H1 (cell line): Measurements from ENCODE around the gene GRID2. TPM values are rescaled to one million over a fixed set of nuclear protein-coding genes. Genes with fewer than 3 reads are reported as not detected.

Experiments
- PHF8 ChIP-seq: fragments of 200-600 bp; sonication (generic); conservative IDR thresholded peaks from 2 replicates; pipeline ENCODE4 v1.7.1; 2012; ENCODE audit warnings: low read depth, mild to moderate bottlenecking, inconsistent platforms, low read length, moderate library complexity
- POLR2A ChIP-seq, 2 experiments: IDR thresholded peaks; 1 replicate in 1 of 2; 2 replicates in 1 of 2; pipeline ENCODE4 v1.6.1; 2011; ENCODE audit warnings: low read depth in 2 of 2, low read length in 2 of 2, mild to moderate bottlenecking in 2 of 2; ENCODE audit errors: control extremely low read depth in 1 of 2
- POLR2AphosphoS5 ChIP-seq: IDR thresholded peaks from 2 replicates; pipeline ENCODE4 v1.6.1; 2011; ENCODE audit warnings: low read depth, low read length
- TAF7 ChIP-seq: optimal IDR thresholded peaks from 2 replicates; pipeline ENCODE3; 2011; ENCODE audit warnings: low read depth, mild to moderate bottlenecking, inconsistent platforms, low read length, moderate library complexity, borderline replicate concordance
- TBP ChIP-seq: IDR thresholded peaks from 2 replicates; pipeline ENCODE4 v1.6.1; 2011; ENCODE audit warnings: low read depth, low read length, improper control_type of control experiment
- polyA plus RNA-seq, 7 experiments: library from polyadenylated mRNA; depleted of rRNA in 3 of 7; stranded (reverse) in 5 of 7; unstranded in 2 of 7; fragments of >200 nt in 5 of 7; fragments of 200-250 nt in 2 of 7; gene quantifications; 1 replicate in 5 of 7; 2 replicates in 1 of 7; 4 replicates in 1 of 7; pipeline versions ENCODE4 v1.2.1 to v1.2.3, GENCODE V29; 2011 to 2013; ENCODE audit warnings: missing spikeins in 2 of 7, mixed read lengths in 2 of 7
- total RNA-seq: library from RNA; stranded (reverse); fragmentation: NEBNext Ultra II Directional; extraction: Animal tissue kit (Norgen Biotek cat#: 25700); gene quantifications from 2 replicates; pipeline ENCODE4 v1.2.1, GENCODE V29; 2021
- TF ChIP-seq, protein P1 (sequence below): fragments of 300-600 bp; sonication (generic); IDR thresholded peaks from 2 replicates; pipeline ENCODE4 v1.7.1; 2012; ENCODE audit warnings: low read length, moderate library complexity, mild to moderate bottlenecking, inconsistent platforms; ENCODE audit not compliant: insufficient replicate concordance

The GRID2 gene
- total and polyA plus RNA-seq, 2 of the 8 experiments (the other 6 are each of a cell fraction or from before 2014, with no cell fraction given): 31.1 to 81.9 TPM

DNA sequence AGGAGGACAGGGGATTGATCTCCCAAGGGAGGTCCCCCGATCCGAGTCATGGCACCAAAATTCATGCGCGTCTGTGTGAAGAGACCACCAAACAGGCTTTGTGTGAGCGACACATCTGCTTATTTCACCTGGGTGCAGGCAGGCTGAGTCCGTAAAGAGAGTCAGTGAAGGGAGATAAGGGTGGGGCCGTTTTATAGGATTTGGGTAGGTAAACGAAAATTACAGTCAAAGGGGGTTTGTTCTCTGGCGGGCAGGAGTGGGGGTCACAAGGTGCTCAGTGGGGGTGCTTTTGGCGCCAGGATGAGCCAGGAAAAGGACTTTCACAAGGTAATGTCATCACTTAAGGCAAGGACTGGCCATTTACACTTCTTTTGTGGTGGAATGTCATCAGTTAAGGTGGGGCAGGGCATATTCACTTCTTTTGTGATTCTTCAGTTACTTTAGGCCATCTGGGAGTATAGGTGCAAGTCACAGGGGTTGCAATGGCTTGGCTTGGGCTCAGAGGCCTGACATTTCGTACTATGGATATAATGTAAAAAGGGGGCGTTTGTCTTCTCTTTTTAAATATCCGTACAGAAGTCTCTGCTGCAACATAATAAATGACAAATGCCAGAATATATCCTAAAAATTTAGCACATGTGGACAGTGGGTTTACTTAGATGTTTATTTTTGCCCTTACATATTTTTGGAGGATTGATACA lies 140.5 kb downstream of the GRID2 start (continued):
- TF ChIP-seq, protein P1, sequence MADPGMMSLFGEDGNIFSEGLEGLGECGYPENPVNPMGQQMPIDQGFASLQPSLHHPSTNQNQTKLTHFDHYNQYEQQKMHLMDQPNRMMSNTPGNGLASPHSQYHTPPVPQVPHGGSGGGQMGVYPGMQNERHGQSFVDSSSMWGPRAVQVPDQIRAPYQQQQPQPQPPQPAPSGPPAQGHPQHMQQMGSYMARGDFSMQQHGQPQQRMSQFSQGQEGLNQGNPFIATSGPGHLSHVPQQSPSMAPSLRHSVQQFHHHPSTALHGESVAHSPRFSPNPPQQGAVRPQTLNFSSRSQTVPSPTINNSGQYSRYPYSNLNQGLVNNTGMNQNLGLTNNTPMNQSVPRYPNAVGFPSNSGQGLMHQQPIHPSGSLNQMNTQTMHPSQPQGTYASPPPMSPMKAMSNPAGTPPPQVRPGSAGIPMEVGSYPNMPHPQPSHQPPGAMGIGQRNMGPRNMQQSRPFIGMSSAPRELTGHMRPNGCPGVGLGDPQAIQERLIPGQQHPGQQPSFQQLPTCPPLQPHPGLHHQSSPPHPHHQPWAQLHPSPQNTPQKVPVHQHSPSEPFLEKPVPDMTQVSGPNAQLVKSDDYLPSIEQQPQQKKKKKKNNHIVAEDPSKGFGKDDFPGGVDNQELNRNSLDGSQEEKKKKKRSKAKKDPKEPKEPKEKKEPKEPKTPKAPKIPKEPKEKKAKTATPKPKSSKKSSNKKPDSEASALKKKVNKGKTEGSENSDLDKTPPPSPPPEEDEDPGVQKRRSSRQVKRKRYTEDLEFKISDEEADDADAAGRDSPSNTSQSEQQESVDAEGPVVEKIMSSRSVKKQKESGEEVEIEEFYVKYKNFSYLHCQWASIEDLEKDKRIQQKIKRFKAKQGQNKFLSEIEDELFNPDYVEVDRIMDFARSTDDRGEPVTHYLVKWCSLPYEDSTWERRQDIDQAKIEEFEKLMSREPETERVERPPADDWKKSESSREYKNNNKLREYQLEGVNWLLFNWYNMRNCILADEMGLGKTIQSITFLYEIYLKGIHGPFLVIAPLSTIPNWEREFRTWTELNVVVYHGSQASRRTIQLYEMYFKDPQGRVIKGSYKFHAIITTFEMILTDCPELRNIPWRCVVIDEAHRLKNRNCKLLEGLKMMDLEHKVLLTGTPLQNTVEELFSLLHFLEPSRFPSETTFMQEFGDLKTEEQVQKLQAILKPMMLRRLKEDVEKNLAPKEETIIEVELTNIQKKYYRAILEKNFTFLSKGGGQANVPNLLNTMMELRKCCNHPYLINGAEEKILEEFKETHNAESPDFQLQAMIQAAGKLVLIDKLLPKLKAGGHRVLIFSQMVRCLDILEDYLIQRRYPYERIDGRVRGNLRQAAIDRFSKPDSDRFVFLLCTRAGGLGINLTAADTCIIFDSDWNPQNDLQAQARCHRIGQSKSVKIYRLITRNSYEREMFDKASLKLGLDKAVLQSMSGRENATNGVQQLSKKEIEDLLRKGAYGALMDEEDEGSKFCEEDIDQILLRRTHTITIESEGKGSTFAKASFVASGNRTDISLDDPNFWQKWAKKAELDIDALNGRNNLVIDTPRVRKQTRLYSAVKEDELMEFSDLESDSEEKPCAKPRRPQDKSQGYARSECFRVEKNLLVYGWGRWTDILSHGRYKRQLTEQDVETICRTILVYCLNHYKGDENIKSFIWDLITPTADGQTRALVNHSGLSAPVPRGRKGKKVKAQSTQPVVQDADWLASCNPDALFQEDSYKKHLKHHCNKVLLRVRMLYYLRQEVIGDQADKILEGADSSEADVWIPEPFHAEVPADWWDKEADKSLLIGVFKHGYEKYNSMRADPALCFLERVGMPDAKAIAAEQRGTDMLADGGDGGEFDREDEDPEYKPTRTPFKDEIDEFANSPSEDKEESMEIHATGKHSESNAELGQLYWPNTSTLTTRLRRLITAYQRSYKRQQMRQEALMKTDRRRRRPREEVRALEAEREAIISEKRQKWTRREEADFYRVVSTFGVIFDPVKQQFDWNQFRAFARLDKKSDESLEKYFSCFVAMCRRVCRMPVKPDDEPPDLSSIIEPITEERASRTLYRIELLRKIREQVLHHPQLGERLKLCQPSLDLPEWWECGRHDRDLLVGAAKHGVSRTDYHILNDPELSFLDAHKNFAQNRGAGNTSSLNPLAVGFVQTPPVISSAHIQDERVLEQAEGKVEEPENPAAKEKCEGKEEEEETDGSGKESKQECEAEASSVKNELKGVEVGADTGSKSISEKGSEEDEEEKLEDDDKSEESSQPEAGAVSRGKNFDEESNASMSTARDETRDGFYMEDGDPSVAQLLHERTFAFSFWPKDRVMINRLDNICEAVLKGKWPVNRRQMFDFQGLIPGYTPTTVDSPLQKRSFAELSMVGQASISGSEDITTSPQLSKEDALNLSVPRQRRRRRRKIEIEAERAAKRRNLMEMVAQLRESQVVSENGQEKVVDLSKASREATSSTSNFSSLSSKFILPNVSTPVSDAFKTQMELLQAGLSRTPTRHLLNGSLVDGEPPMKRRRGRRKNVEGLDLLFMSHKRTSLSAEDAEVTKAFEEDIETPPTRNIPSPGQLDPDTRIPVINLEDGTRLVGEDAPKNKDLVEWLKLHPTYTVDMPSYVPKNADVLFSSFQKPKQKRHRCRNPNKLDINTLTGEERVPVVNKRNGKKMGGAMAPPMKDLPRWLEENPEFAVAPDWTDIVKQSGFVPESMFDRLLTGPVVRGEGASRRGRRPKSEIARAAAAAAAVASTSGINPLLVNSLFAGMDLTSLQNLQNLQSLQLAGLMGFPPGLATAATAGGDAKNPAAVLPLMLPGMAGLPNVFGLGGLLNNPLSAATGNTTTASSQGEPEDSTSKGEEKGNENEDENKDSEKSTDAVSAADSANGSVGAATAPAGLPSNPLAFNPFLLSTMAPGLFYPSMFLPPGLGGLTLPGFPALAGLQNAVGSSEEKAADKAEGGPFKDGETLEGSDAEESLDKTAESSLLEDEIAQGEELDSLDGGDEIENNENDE: peak; percentile 14
- TF ChIP-seq PHF8 (peak; percentile 25; the same call in 1 of the 2 replicates), POLR2AphosphoS5 (peak; percentile 77), TBP (peak; percentile 55; the same call in 1 of the 2 replicates), POLR2A (IDR thresholded peaks at IDR 0.05; ENCODE audit: control extremely low read depth in 1 of 2, low read depth in 2 of 2, low read length in 2 of 2) (peak; percentile 59 to 93), TAF7 (peak; percentile 9)
